HEK293 (cell line): ENCODE measurements around the gene PORCN.

Source experiments
- CTCF ChIA-PET: fragments of 350-600 bp; formaldehyde crosslinking; extraction: SDS; loops from one replicate; lab custom pipeline; 2021; ENCODE audit warnings: antibody characterized with exemption; lab: Yijun Ruan, JAX
- POLR2A ChIA-PET: fragments of 300-600 bp; formaldehyde crosslinking; extraction: SDS; loops from one replicate; lab custom pipeline; 2020; ENCODE audit warnings: antibody characterized with exemption, inconsistent platforms; lab: Yijun Ruan, JAX
- H3K27ac ChIP-seq: fragments of 200-500 bp; sonication (Bioruptor generic); 2 replicates; pipeline ENCODE4 v1.5.1; 2014; ENCODE audit warnings: low read depth, low read length, control low read depth, inconsistent platforms; ENCODE audit errors: extremely low read depth
- H3K36me3 ChIP-seq, 2 experiments: fragments of 200-500 bp in 1 of 2; sonication (Bioruptor generic) in 1 of 2; 1 replicate in 1 of 2; 2 replicates in 1 of 2; pipeline ENCODE4 v1.5.1; 2014 to 2017; ENCODE audit warnings: inconsistent platforms in 2 of 2, low read length in 2 of 2; ENCODE audit not compliant: control insufficient read depth in 2 of 2, insufficient read depth in 1 of 2
- H3K4me1 ChIP-seq: fragments of 200-500 bp; sonication (Bioruptor generic); 2 replicates; pipeline ENCODE4 v1.5.1; 2014; ENCODE audit warnings: mild to moderate bottlenecking, low read length, inconsistent platforms; ENCODE audit not compliant: control insufficient read depth, insufficient read depth
- H3K4me3 ChIP-seq: 2 replicates; pipeline ENCODE4 v1.5.1; 2011; ENCODE audit warnings: low read depth, mild to moderate bottlenecking, control low read depth, low read length, moderate library complexity
- H3K9me3 ChIP-seq: fragments of 200-500 bp; sonication (Bioruptor generic); 2 replicates; pipeline ENCODE4 v1.5.1; 2014; ENCODE audit warnings: low read depth, low read length, inconsistent platforms; ENCODE audit not compliant: control insufficient read depth, insufficient read depth
- CTCF ChIP-seq: fragments of 450-650 bp; formaldehyde crosslinking; IDR thresholded peaks from 2 replicates; pipeline ENCODE4 v1.5.1; 2016; ENCODE audit warnings: missing biosample characterization, missing genetic modification characterization
- HIC1 ChIP-seq: fragments of 450-650 bp; formaldehyde crosslinking; IDR thresholded peaks from 2 replicates; pipeline ENCODE4 v1.5.1; 2016; ENCODE audit warnings: missing biosample characterization, missing genetic modification characterization
- HOXC10 ChIP-seq: sonication (generic); formaldehyde crosslinking; IDR thresholded peaks from 2 replicates; pipeline ENCODE4 v1.8.1; 2023; ENCODE audit warnings: mild to moderate bottlenecking, missing genetic modification reagents
- KLF1 ChIP-seq: fragments of 450-650 bp; formaldehyde crosslinking; IDR thresholded peaks from 2 replicates; pipeline ENCODE4 v1.5.1; 2016; ENCODE audit warnings: missing biosample characterization, missing genetic modification characterization
- MZF1 ChIP-seq: fragments of 450-650 bp; formaldehyde crosslinking; IDR thresholded peaks from 2 replicates; pipeline ENCODE4 v1.5.1; 2017; ENCODE audit warnings: missing biosample characterization, missing genetic modification characterization, borderline replicate concordance
- PRDM10 ChIP-seq: fragments of 450-650 bp; formaldehyde crosslinking; IDR thresholded peaks from 2 replicates; pipeline ENCODE4 v1.5.1; 2016; ENCODE audit warnings: missing biosample characterization, missing genetic modification characterization
- REST ChIP-seq: fragments of 450-650 bp; formaldehyde crosslinking; IDR thresholded peaks from 2 replicates; pipeline ENCODE4 v1.5.1; 2016; ENCODE audit warnings: missing biosample characterization, missing genetic modification characterization
- SP3 ChIP-seq: fragments of 450-650 bp; formaldehyde crosslinking; IDR thresholded peaks from 2 replicates; pipeline ENCODE4 v1.5.1; 2016; ENCODE audit warnings: missing biosample characterization, missing genetic modification characterization
- TRIM28 ChIP-seq: IDR thresholded peaks from 2 replicates; pipeline ENCODE4 v1.6.1; 2011; ENCODE audit warnings: low read length, control low read depth, borderline replicate concordance
- ZNF132 ChIP-seq: fragments of 450-650 bp; formaldehyde crosslinking; IDR thresholded peaks from 2 replicates; pipeline ENCODE4 v1.5.1; 2017; ENCODE audit warnings: missing biosample characterization, missing genetic modification characterization, borderline replicate concordance
- ZNF19 ChIP-seq: fragments of 450-650 bp; formaldehyde crosslinking; IDR thresholded peaks from 2 replicates; pipeline ENCODE4; 2016; ENCODE audit warnings: missing biosample characterization, missing genetic modification characterization, low read depth
- ZNF239 ChIP-seq: fragments of 450-650 bp; formaldehyde crosslinking; IDR thresholded peaks from 2 replicates; pipeline ENCODE4 v1.5.1; 2016; ENCODE audit warnings: missing biosample characterization, missing genetic modification characterization
- ZNF366 ChIP-seq: fragments of 450-650 bp; formaldehyde crosslinking; conservative IDR thresholded peaks from 2 replicates; pipeline ENCODE4 v1.5.1; 2016; ENCODE audit warnings: missing biosample characterization, missing genetic modification characterization
- ZNF416 ChIP-seq: fragments of 450-650 bp; formaldehyde crosslinking; IDR thresholded peaks from 2 replicates; pipeline ENCODE4 v1.5.1; 2016; ENCODE audit warnings: missing biosample characterization, missing genetic modification characterization
- ZNF449 ChIP-seq: fragments of 450-650 bp; formaldehyde crosslinking; IDR thresholded peaks from 2 replicates; pipeline ENCODE4 v1.5.1; 2017; ENCODE audit warnings: missing biosample characterization, mild to moderate bottlenecking, missing genetic modification characterization, moderate library complexity
- ZNF513 ChIP-seq: fragments of 450-650 bp; IDR thresholded peaks from 2 replicates; pipeline ENCODE4 v1.5.1; 2018; ENCODE audit warnings: missing biosample characterization, missing genetic modification characterization
- ZNF548 ChIP-seq: fragments of 450-650 bp; formaldehyde crosslinking; IDR thresholded peaks from 2 replicates; pipeline ENCODE4 v1.5.1; 2016; ENCODE audit warnings: missing biosample characterization, missing genetic modification characterization
- ZNF561 ChIP-seq: fragments of 450-650 bp; IDR thresholded peaks from 2 replicates; pipeline ENCODE4 v1.5.1; 2018; ENCODE audit warnings: missing biosample characterization, missing genetic modification characterization, borderline replicate concordance
- ZNF610 ChIP-seq: fragments of 450-650 bp; formaldehyde crosslinking; IDR thresholded peaks from 2 replicates; pipeline ENCODE4 v1.5.1; 2016; ENCODE audit warnings: missing biosample characterization, missing genetic modification characterization, borderline replicate concordance
- ZNF658 ChIP-seq: fragments of 450-650 bp; formaldehyde crosslinking; IDR thresholded peaks from 2 replicates; pipeline ENCODE4; 2016; ENCODE audit warnings: missing biosample characterization, missing genetic modification characterization
- ZNF692 ChIP-seq: fragments of 450-650 bp; formaldehyde crosslinking; IDR thresholded peaks from 2 replicates; pipeline ENCODE4 v1.5.1; 2016; ENCODE audit warnings: missing biosample characterization, missing genetic modification characterization
- ZNF843 ChIP-seq: fragments of 450-650 bp; formaldehyde crosslinking; IDR thresholded peaks from 2 replicates; pipeline ENCODE4 v1.5.1; 2016; ENCODE audit warnings: missing biosample characterization, missing genetic modification characterization

PORCN gene

GRCh38 chrX:48540028-48540375 is 31.2 kb downstream of the PORCN start:
- peak overlapping the region; percentile 74 for H3K27ac ChIP-seq
- H3K9me3 ChIP-seq: no peaks in the 10 kb centered on the region
- ChIA-PET POLR2A (interaction anchor here (0.9 to 2.6 kb wide), 8 partner anchors 9 to 197 kb away, joined by 3 to 16 read pairs (median 6); partner anchors contain the start of genes EBP and RBM3), CTCF (interaction anchor here (0.5 to 0.9 kb wide), 3 partner anchors 12 to 1351 kb away, joined by 3 read pairs; no protein-coding TSS in a partner anchor)
- peak overlapping the region; percentile 68 for H3K4me3 ChIP-seq
- peaks cover 12 to 23% of the 10 kb centered on the region in 2 experiments; a peak in 2 of 3 replicates for H3K36me3 ChIP-seq
- no peaks in the 10 kb centered on the region for H3K4me1 ChIP-seq
- TF ChIP-seq HOXC10 (CRISPR knock-in tag) (no peak), CTCF (tag by site-specific recombination) (no peak), ZNF513 (tag by site-specific recombination) (no peak), HIC1 (no peak), ZNF449 (tag by site-specific recombination) (0 out of 2 replicates have a peak, but pooled peaks have one; percentile 18), REST (tag by site-specific recombination) (no peak), ZNF843 (tag by site-specific recombination) (no peak), ZNF561 (tag by site-specific recombination) (no peak), KLF1 (tag by site-specific recombination) (peak; percentile 67), ZNF19 (tag by site-specific recombination) (no peak), PRDM10 (tag by site-specific recombination) (0 out of 2 replicates have a peak, but pooled peaks have one; percentile 28), ZNF610 (tag by site-specific recombination) (no peak), SP3 (tag by site-specific recombination) (peak; percentile 57), ZNF366 (peak; percentile 69), ZNF658 (tag by site-specific recombination) (no peak), ZNF416 (tag by site-specific recombination) (no peak), MZF1 (tag by site-specific recombination) (no peak), ZNF548 (tag by site-specific recombination) (no peak), ZNF239 (tag by site-specific recombination) (no peak), ZNF692 (no peak), ZNF132 (tag by site-specific recombination) (no peak), TRIM28 (no peak)
